ENCODE data around the gene ZNF189. TPM values are rescaled to one million over a fixed set of nuclear protein-coding genes. Genes with fewer than 3 reads are reported as not detected.
A peak's percentile ranks its signal among the peaks of the same experiment; 100 is the strongest.
"Not testable (repeated sequence)": the region's sequence is repeated elsewhere in the genome, so short reads cannot be mapped to it uniquely, and the experiment has no call there.

Gene ZNF189
- total RNA-seq, 1 donor from 2014 or later = 31.0 TPM

DNA sequence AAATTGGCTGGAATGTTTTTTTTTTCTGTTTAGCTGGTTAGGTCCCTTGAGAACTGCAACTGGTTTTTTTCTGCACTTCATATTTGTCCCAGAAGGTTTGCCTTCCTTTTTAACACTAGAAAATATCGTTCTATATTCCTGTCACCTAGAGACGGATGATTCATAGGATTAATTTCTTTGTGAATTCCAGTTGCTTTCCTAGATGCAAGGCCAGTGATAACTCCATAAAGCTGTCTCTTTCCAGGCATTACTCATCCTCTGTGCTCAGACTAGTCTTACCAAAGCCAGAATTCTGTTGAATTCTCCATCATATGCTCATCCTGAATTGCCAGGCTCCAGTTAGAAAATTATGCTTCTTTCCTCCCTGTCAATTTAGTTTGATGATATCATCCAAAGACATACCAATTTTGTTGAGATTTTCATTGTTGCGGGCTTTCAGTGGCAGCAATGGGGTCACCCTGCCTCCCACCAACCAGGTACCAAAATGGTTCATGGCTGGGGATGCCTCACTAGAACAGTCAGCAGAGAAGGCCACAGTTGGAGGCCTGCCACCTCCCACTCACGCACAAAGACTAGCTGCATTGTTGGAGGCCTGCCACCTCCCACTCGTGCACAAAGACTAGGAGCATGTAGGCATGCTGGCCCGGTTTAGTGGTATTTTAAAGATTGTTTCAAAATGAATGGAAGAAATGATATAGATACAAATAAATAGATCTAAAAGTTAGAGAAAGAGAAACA, 22.4 kb upstream of the ZNF189 start:
- Mint-ChIP-seq H3K9me3 (ENCODE audit: unreplicated experiment) (no peaks in the 10 kb centered on the region), H3K4me1 (ENCODE audit: unreplicated experiment) (no peaks in the 10 kb centered on the region), H3K27ac (ENCODE audit: unreplicated experiment) (no peak overlapping the region), H3K27me3 (ENCODE audit: unreplicated experiment) (no peaks in the 10 kb centered on the region), H3K4me3 (ENCODE audit: unreplicated experiment) (no peak overlapping the region), H3K36me3 (ENCODE audit: low read depth, unreplicated experiment) (no peaks in the 10 kb centered on the region)
- no peak for TF ChIP-seq CTCF (IDR thresholded peaks at IDR 0.05; ENCODE audit: unreplicated experiment)
- no peak for DNase-seq (ENCODE audit: low spot score)

GRCh38 chr9:101380295-101380694, 18.4 kb upstream of the ZNF189 start:
- peaks cover 8% of the 10 kb centered on the region for H3K9me3 Mint-ChIP-seq (ENCODE audit: unreplicated experiment)
- H3K4me1 Mint-ChIP-seq (ENCODE audit: unreplicated experiment) = no peaks in the 10 kb centered on the region
- no peak overlapping the region for H3K4me3 Mint-ChIP-seq (ENCODE audit: unreplicated experiment)
- no peak overlapping the region for H3K27ac Mint-ChIP-seq (ENCODE audit: unreplicated experiment)
- H3K27me3 Mint-ChIP-seq (ENCODE audit: unreplicated experiment) = no peaks in the 10 kb centered on the region
- DNase-seq (ENCODE audit: low spot score) = no peak
- TF ChIP-seq CTCF (IDR thresholded peaks at IDR 0.05; ENCODE audit: unreplicated experiment) = no peak
- peaks cover 7% of the 10 kb centered on the region for H3K36me3 Mint-ChIP-seq (ENCODE audit: low read depth, unreplicated experiment)

- TF ChIP-seq CTCF (IDR thresholded peaks at IDR 0.05; ENCODE audit: unreplicated experiment) = no peak
- H3K4me1 Mint-ChIP-seq (ENCODE audit: unreplicated experiment) = no peaks in the 10 kb centered on the region
- peaks cover 10% of the 10 kb centered on the region for H3K36me3 Mint-ChIP-seq (ENCODE audit: low read depth, unreplicated experiment)
- H3K27ac Mint-ChIP-seq (ENCODE audit: unreplicated experiment) = no peak overlapping the region
- peaks cover 8% of the 10 kb centered on the region for H3K9me3 Mint-ChIP-seq (ENCODE audit: unreplicated experiment)
- H3K27me3 Mint-ChIP-seq (ENCODE audit: unreplicated experiment) = no peaks in the 10 kb centered on the region
- H3K4me3 Mint-ChIP-seq (ENCODE audit: unreplicated experiment) = no peak overlapping the region
- DNase-seq (ENCODE audit: low spot score) = no peak
Observed at GRCh38 chr9:101381118-101381517, 17.5 kb upstream of the ZNF189 start.

DNA sequence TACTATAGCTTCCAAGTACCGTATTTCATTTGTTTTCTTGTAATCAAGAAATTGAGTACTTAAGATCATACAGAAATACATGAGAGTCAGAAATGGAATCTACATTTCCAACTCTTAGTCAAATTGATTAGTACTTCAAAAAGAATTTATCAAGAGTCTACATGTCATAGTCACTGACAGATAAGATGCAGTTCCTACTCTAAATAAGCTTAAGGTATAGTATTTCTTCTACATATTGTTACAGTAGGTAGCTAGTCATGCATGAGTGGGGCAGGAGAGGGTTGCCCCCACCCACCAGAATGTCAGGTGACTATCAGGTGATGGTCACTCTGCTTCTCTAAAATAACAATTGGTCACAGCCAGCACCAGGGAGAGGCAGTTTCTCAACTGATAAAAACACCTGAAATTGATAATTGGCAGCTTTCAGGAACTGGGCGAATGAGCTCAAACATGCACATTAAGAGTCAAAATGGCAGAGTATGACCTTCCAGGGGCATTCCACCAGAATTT, 16.8 kb upstream of the ZNF189 start:
- Mint-ChIP-seq H3K36me3 (ENCODE audit: low read depth, unreplicated experiment) (peaks cover 10% of the 10 kb centered on the region), H3K9me3 (ENCODE audit: unreplicated experiment) (peaks cover 8% of the 10 kb centered on the region), H3K27ac (ENCODE audit: unreplicated experiment) (no peak overlapping the region), H3K27me3 (ENCODE audit: unreplicated experiment) (no peaks in the 10 kb centered on the region), H3K4me3 (ENCODE audit: unreplicated experiment) (no peak overlapping the region), H3K4me1 (ENCODE audit: unreplicated experiment) (no peaks in the 10 kb centered on the region)
- TF ChIP-seq CTCF (IDR thresholded peaks at IDR 0.05; ENCODE audit: unreplicated experiment) = no peak
- DNase-seq (ENCODE audit: low spot score) = no peak

DNA sequence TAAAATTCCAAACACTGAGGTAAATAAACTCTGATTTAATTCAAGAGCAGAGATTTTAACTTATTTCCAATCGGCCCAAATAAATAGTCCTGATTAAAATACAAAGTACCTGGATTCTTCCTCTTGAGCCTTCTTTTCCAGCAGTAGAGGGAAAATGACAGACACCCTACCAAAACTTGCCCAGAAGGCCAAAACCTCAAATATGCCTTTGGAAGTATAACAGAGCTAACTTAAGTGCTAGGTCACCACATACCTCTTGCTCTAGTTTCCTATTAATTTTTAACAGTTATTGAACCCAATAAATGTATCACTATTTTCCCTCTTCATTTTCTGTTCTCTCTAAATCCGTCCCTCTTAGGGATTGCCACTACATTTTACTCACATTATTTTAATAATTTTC, 15.3 kb upstream of the ZNF189 start:
- peaks cover 8% of the 10 kb centered on the region for H3K9me3 Mint-ChIP-seq (ENCODE audit: unreplicated experiment)
- DNase-seq (ENCODE audit: low spot score) = no peak
- H3K4me3 Mint-ChIP-seq (ENCODE audit: unreplicated experiment) = no peak overlapping the region
- H3K27ac Mint-ChIP-seq (ENCODE audit: unreplicated experiment) = no peak overlapping the region
- H3K36me3 Mint-ChIP-seq (ENCODE audit: low read depth, unreplicated experiment) = peaks cover 10% of the 10 kb centered on the region
- no peaks in the 10 kb centered on the region for H3K27me3 Mint-ChIP-seq (ENCODE audit: unreplicated experiment)
- TF ChIP-seq CTCF (IDR thresholded peaks at IDR 0.05; ENCODE audit: unreplicated experiment) = no peak
- H3K4me1 Mint-ChIP-seq (ENCODE audit: unreplicated experiment) = peaks cover 3% of the 10 kb centered on the region

DNA sequence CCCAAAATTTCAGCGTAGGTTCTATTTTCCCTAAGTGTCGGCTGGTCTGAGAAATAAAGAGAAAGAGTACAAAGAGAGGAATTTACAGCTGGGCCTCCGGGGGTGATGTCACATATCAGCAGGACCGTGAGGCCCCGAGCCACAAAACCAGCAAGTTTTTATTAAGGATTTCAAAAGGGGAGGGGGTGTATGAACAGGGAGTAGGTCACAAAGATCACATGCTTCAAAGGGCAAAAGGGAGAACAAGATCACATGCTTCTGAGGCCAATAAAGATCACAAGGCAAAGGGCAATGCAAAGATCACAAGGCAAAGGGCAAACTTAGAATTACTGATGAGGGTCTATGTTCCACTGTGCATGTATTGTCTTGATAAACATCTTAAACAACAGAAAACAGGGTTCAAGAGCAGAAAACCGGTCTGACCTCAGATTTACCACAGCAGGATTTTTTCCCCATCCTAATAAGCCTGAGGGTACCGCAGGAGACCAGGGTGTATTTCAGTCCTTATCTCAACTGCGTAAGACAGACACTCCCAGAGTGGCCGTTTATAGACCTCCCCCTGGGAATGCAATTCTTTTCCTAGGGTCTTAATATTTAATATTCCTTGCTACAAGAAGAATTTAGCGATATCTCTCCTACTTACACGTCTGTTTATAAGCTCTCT, 13.6 kb upstream of the ZNF189 start, which contains the start of gene BAAT:
Gene BAAT (minus strand): TSS at position 134 of the 664 bp plus-strand sequence. CDS start 13,602 bp downstream, outside the sequence.
- not testable (repeated sequence) for H3K4me1 Mint-ChIP-seq (ENCODE audit: unreplicated experiment); H3K27ac Mint-ChIP-seq (ENCODE audit: unreplicated experiment); DNase-seq (ENCODE audit: low spot score); H3K9me3 Mint-ChIP-seq (ENCODE audit: unreplicated experiment); H3K27me3 Mint-ChIP-seq (ENCODE audit: unreplicated experiment)
- Mint-ChIP-seq H3K36me3 (ENCODE audit: low read depth, unreplicated experiment) (peaks cover 10% of the 10 kb centered on the region), H3K4me3 (ENCODE audit: unreplicated experiment) (peak within 1 kb of the TSS; percentile 22)

Measured in endothelial cell (in vitro differentiated cells).